ENCODE results near the gene MRPL54. TPM values are rescaled to one million over a fixed set of nuclear protein-coding genes. Genes with fewer than 3 reads are reported as not detected.

MRPL54 gene
- total RNA-seq, 1 donor from 2014 or later, result 120 TPM

DNA sequence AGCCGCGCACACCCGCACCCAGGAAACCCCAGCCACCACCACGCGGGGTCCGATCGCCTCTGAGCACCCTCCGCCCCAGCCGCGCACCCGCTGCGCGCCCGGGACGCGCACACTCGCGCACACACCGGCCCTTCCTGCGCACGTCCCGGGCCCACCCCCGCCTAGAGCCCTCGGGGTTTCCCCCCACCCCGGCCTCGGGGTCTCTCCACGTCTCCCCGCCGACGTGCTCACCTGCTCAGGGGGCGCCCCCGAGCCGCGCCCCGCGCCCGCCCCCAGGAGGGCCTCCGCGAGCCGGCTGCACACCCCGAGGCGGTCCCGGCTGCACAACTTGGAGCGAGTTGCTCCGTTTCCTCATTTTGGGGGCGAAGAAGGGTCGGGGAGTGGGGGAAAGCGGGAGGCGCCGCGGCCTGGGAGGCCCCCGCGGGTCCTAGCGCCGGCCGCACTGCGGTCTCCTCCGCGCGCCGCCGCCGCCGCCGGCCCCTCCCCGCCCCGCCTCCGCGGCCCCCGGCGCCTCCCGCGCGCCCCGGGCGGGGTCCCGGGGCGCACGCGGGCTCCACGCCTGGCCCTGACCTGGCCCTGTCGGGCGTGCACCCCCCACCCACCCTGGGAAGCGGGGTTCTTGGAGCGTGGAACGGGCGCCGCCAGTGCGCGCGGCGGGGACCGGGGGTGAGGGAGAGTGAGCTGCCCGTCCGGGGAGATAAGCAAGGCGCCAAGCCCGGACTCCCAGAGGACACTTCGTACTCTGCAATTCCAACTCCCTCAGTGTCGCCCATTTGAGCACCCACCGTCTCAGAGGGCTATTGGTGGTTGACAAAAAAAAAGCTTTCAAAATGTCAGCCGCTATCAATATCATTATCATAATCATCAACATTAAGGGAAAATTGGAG, 23.7 kb downstream of the MRPL54 start, which contains the start of gene MATK:
TSS of gene MATK (minus strand) at position 444 of the 887 bp plus-strand sequence. CDS start 1,246 bp downstream, outside the sequence.
- Histone ChIP-seq H3K36me3 (ENCODE audit: control insufficient read depth, insufficient read depth, low read length) (no peaks in the 10 kb centered on the region), H3K27me3 (ENCODE audit: control insufficient read depth, insufficient read depth, low read length) (peaks cover 31% of the 10 kb centered on the region), H3K4me3 (ENCODE audit: low read depth, low read length) (no peak within 1 kb of the TSS)
- no peak for TF ChIP-seq CTCF (IDR thresholded peaks at IDR 0.05; ENCODE audit: insufficient read depth, low read length, poor library complexity, severe bottlenecking)
- no peak for DNase-seq (ENCODE audit: low read depth)

DNA sequence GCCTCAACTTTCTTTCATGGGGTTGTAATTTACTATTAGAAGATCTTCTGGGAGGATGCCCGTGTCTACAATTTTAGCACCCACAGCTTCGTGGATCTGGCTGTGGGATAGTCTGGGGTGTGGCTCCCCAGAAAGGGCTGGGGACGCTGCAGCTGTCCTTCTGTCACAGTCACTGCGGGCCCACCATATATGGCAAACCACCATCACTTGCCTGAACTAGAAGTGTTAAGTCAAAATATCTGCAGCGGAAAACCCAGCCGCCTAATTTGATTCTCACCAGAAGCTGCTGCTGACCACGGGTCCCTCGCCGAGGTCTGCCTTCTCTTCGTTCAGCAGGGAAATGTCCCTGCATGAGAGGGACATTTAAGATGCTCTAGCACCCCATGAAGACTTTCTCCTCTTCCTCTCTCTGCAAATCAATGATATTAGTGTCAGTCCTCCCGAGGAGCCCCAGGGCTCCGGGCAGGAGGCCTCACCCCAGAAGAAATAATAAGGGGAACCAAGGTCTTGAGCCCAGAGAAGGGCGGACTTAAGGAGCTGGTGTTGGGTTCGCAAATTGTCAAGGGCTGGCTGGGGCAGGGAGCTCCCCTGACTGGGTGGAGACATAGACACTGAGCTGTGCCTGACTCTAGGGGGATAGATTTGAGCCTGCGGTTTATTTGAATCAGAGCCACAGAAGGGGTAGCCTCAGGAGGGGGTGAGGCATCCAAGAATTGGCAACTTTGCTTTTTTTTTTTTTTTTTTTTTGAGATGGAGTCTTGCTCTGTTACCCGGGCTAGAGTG, 26.7 kb downstream of the MRPL54 start:
- TF ChIP-seq CTCF (IDR thresholded peaks at IDR 0.05; ENCODE audit: insufficient read depth, low read length, poor library complexity, severe bottlenecking), result no peak
- no peaks in the 10 kb centered on the region for H3K36me3 ChIP-seq (ENCODE audit: control insufficient read depth, insufficient read depth, low read length)
- H3K4me3 ChIP-seq (ENCODE audit: low read depth, low read length), result no peak overlapping the region
- H3K27me3 ChIP-seq (ENCODE audit: control insufficient read depth, insufficient read depth, low read length), result peaks cover 26% of the 10 kb centered on the region
- DNase-seq (ENCODE audit: low read depth), result no peak

DNA sequence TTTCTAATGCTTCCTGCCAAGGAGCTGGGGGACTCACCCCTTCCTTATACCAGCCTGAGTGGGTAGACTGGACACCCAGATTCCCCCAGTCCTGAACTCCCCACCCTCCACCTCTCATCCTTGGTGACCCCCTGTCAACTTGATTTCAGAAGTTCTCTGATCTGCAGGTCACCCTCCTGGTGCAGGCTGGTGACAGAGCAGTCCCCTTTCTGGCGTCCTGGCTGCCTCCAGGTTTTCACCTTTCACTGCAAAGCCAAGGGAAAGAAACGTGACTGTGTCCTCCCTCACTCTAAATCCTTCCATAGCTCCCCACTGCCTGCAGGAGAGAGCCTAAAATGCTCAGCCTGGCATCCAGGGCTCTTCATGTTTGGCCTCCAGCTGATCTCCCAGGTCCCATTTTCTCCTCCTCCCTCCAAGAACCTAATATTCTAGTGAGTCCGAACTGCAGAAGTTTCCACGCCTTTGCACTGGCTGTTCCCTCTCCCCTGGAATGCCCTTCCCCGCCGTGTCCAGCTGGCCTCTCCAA, 27.8 kb downstream of the MRPL54 start:
- H3K27me3 ChIP-seq (ENCODE audit: control insufficient read depth, insufficient read depth, low read length), result peaks cover 15% of the 10 kb centered on the region
- H3K36me3 ChIP-seq (ENCODE audit: control insufficient read depth, insufficient read depth, low read length), result no peaks in the 10 kb centered on the region
- no peak for TF ChIP-seq CTCF (IDR thresholded peaks at IDR 0.05; ENCODE audit: insufficient read depth, low read length, poor library complexity, severe bottlenecking)
- no peak overlapping the region for H3K4me3 ChIP-seq (ENCODE audit: low read depth, low read length)
- DNase-seq (ENCODE audit: low read depth), result no peak

DNA sequence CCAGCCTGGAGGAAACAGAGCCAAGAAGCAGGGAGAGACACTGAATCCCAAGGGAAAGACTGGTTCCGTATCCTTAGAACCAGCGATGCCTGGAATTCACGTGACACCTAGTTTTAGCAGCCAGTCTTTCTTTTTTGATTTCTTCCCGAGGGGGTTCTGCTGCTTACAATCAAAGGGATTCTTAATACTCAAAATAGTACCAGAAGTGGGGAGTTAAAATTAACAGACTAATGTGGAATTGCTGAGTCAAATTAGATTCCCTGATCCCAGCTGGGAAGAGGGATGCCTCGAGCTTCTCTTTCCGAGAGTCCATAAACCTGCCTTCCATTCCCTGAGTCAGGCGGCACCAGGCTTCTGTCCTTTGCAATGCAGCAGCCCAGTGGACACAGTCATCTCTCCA, 28.5 kb downstream of the MRPL54 start:
- DNase-seq (ENCODE audit: low read depth), result no peak
- Histone ChIP-seq H3K4me3 (ENCODE audit: low read depth, low read length) (no peak overlapping the region), H3K27me3 (ENCODE audit: control insufficient read depth, insufficient read depth, low read length) (peaks cover 8% of the 10 kb centered on the region), H3K36me3 (ENCODE audit: control insufficient read depth, insufficient read depth, low read length) (no peaks in the 10 kb centered on the region)
- no peak for TF ChIP-seq CTCF (IDR thresholded peaks at IDR 0.05; ENCODE audit: insufficient read depth, low read length, poor library complexity, severe bottlenecking)

DNA sequence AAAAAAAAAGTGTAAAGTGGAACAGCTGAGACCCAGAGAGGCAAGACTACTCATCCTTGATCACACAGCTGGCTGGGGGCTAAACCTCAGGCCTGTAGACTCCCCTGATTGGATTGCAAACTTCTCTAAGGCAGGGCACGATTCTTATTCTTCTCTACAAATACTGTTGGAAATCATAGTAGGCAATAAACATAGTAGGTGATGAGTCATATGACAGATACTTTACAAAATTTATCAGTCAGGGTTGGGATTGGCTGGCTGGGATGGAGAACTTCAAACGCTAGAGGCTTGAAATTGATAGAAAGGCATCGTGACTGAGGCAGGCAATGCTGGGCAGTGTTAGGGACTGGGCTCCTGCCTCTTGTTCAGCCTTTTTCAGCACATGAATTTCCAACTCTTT, 29.6 kb downstream of the MRPL54 start:
- no peaks in the 10 kb centered on the region for H3K27me3 ChIP-seq (ENCODE audit: control insufficient read depth, insufficient read depth, low read length)
- no peaks in the 10 kb centered on the region for H3K36me3 ChIP-seq (ENCODE audit: control insufficient read depth, insufficient read depth, low read length)
- no peak overlapping the region for H3K4me3 ChIP-seq (ENCODE audit: low read depth, low read length)

More for the DNA sequence above, 29.6 kb downstream of the MRPL54 start:
- DNase-seq (ENCODE audit: low read depth), result no peak
- no peak for TF ChIP-seq CTCF (IDR thresholded peaks at IDR 0.05; ENCODE audit: insufficient read depth, low read length, poor library complexity, severe bottlenecking)
